ENCODE measurements around the gene AKAP11.

Gene AKAP11

DNA sequence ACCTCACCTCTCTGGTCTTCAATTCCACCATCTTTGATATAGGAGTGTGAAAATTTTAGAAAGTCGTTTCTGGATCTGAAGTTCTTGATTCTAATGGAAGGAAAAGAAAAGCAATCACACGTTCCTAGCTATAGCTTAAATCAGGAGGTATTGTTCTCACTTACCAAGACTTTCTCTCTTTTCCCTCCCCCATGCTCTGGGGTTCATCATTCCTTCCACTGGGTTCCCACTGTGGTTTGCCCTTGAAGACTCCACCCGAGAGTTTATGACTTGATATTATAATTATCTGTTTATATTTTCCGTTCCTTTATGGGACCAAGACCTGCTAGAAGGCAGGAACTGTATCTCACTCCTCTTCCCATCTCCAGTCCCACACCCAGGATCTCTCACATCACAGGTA is 76.6 kb downstream of the AKAP11 start:
- DNase-seq = no peak

- DNase-seq = no peak
These were observed 78.2 kb downstream of the AKAP11 start for GRCh38 chr13:42350141-42350540.

- no peak for DNase-seq
These were observed 82.5 kb downstream of the AKAP11 start for GRCh38 chr13:42354241-42355091.

- DNase-seq = no peak
These were observed 83.1 kb downstream of the AKAP11 start for GRCh38 chr13:42355092-42355485.

GRCh38 chr13:42355491-42356183 is 83.7 kb downstream of the AKAP11 start:
- no peak for DNase-seq

GRCh38 chr13:42356184-42356575 is 84.2 kb downstream of the AKAP11 start:
- DNase-seq = no peak

DNA sequence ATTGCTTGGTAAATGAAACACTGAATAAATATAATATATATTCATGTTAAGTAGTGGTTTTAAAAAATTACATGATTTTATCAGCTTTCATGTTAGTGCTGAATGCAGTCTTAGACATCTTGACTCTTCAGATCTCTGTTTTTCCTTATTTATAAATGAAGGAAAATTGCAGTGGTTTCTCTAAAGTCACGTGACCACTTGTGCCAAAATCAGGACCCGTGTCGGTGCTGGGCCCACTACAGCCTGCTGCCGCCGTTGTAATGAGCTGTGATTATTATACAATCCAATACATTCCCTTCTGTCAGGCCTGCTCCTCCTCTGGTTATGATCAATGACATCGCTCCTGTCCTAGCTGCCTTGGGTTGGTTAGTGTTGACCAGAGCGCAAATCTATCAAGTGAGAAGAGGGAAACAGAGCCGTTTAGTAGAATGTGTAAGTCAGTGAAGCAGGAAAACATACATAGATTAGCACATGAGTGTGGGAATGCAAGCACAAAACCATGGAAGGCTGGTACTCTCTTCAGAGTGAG is 88.2 kb downstream of the AKAP11 start:
- no peak for DNase-seq

DNA sequence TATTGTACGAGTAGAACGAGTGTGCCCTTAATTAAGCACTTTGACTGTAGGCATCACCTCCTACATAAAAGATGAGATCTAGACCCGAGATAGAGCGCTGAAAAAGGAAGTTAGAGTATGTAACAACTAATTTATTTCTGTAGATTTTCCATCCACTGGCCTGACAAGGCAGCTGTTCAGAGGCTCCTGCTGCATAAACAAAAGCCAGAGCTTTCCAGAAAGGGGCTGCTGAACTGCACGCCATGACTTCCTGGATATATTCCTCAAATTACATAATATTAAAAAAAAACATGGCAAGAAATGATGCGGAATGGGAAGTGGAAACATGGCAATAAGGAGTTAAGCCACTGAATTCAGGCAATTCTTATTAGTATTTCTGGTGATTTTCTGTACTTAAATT is 89.7 kb downstream of the AKAP11 start:
- no peak for DNase-seq

- no peak for DNase-seq
These were observed 92.1 kb downstream of the AKAP11 start for GRCh38 chr13:42363941-42364612.

DNA sequence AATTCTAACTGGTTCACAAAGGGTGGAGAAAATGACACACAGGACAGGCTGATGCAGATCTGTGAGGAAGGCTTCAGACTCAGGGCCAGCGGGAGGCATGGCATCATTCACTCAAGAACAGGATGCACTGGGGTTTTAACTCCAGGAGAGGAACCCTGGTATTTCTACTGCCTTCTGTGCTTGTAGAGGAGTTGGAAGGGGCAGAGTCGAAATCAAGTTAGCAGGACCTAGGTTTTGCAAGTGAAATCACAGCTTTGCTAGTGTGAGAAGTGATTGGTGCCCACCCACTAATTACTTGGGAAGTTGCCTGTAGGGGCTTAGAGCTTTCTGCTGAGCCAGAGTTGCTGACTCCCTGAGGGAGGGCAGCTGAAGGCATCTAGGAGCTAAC is 92.7 kb downstream of the AKAP11 start:
- no peak for DNase-seq

- DNase-seq = no peak
These were observed 95.9 kb downstream of the AKAP11 start for GRCh38 chr13:42367831-42368230.

GRCh38 chr13:42369071-42369797 is 97.3 kb downstream of the AKAP11 start:
- DNase-seq = no peak

GRCh38 chr13:42370229-42370628 is 98.3 kb downstream of the AKAP11 start:
- DNase-seq = no peak
